ACHN (cell line): ENCODE measurements around the gene CEP95.
"Not testable (repeated sequence)": the region's sequence is repeated elsewhere in the genome, so short reads cannot be mapped to it uniquely, and the experiment has no call there.

Experiments
- DNase-seq: peaks from one replicate; pipeline ENCODE4 v3.0.0-alpha.2; 2015
- in situ Hi-C: cut with HindIII; loops from 2 replicates; pipeline ENCODE4 v1.10.0; 2017; ENCODE audit warnings: low sequenced_read_pairs, low pct_ligation_motif_present, low pct_unique_long_range_greater_than_20kb

The CEP95 gene

DNA sequence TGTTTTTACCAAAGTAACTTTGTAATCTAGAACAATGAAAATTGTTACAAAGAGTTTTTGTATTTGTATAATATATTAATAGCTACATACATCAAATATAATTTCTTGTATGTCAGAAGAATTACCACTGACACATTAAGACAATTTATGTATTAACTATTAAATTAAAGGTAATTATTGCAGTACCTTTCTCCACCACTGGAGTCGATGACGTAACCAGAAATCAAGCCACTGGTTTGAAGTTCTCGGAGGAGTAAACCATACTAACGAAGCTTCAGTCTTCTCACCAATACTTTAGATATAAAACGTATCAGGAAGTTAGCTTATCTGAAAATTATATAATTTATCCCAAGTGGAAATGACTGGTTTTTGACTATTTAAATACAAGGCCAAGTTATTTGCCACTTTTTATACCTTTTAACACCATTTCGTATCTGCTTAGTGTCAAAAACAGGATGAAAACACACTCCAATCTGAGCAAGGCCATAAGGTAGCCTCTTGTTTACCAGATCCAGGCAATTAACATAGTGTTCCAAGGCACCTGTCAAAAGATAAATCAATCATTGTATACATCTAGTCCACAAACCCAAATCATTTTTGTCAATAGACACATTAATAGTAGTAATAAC is 14.2 kb upstream of the CEP95 start:
- DNase-seq, result peak; percentile 44
- in situ Hi-C loops, result no loop called here

DNA sequence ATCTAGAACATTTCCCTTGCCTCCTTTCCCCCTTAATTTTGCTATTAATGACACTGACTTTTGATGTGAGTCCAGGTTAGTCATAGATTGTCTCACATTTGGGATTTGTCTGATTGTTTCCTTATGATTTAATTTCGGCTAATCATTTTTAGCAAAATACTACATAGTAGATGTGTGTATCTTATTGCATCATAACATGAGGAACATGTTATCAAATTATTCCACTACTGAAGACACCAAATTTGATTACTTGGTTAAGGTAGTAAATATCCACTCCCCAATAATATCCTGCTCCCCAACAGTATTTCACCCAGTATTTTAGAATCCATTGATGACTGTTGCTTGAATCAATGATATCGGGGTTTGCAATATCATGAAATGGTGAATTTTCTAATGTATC is 12.7 kb upstream of the CEP95 start:
- DNase-seq, result no peak
- in situ Hi-C loops, result no loop called here

DNA sequence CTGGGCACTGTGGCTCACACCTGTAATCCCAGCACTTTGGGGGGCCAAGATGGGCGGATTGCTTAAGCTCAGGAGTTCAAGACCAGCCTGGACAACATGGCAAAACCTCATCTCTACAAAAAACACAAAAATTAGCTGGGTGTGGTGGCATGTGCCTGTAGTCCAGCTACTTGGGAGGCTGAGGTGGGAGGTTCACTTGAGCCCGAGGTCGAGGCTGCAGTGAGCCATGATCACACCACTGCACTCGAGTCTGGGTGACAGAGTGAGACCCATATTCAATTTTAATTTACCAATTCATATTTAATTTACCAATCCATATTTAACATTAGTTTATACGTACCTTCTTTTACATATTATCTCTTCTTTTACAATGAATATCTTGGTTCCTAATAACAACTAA is 11.5 kb upstream of the CEP95 start:
- DNase-seq, result not testable (repeated sequence)

DNA sequence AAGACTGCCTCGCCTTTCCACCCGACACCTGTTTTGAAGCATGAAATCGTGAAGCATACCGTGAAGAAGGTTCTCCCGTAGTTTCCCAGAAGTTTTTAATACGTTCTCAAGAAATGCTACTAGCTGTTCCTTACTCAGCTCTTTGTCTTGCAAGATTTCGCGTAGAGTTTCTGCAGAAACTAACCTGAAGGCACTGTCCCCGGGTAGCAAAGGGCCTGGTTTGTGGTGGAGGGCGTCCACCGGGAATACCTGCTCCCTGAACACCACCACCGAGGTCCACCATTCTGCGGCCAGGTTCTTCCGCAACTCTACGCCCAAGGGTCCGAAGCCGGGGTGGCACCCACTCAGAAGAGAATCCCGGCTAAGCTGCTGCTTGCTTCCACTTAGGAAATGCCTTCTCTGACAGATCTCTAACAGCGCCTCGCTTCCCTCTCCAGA is 10.4 kb upstream of the CEP95 start:
- DNase-seq, result peak; percentile 25
- in situ Hi-C loops, result no loop called here

More for the DNA sequence above, 11.5 kb upstream of the CEP95 start:
- in situ Hi-C loops, result not testable (repeated sequence)

GRCh38 chr17:64496786-64497564 is 9.8 kb upstream of the CEP95 start, which contains the start of gene POLG2:
Gene POLG2 (minus strand): TSS chr17:64497054. CDS start chr17:64496968, 86 bp downstream.
- in situ Hi-C loops, result no loop called here
- DNase-seq, result peak; percentile 96

DNA sequence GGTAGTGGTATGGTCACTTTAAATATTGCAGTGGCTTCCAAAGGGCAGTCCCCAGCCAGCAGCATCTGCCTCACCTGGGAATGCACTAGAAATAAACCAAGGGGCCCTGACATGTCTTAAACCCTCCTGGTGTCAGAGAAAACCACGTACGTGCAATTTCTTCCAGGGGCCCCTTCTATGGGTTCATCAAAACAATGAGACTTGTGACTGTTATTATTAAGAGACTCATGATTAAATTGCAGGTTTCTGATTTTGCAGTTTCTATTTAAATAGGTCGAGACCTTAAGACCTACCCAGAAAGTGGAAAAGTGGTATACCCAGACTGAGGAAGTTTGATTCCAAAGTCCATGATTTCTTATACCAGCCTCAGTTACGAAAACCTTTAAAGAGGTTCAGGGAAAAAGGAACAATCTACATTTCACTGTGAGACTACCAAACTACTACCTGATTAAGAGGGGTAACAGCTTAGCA is 9.2 kb upstream of the CEP95 start:
- no peak for DNase-seq
- in situ Hi-C loops, result no loop called here

DNA sequence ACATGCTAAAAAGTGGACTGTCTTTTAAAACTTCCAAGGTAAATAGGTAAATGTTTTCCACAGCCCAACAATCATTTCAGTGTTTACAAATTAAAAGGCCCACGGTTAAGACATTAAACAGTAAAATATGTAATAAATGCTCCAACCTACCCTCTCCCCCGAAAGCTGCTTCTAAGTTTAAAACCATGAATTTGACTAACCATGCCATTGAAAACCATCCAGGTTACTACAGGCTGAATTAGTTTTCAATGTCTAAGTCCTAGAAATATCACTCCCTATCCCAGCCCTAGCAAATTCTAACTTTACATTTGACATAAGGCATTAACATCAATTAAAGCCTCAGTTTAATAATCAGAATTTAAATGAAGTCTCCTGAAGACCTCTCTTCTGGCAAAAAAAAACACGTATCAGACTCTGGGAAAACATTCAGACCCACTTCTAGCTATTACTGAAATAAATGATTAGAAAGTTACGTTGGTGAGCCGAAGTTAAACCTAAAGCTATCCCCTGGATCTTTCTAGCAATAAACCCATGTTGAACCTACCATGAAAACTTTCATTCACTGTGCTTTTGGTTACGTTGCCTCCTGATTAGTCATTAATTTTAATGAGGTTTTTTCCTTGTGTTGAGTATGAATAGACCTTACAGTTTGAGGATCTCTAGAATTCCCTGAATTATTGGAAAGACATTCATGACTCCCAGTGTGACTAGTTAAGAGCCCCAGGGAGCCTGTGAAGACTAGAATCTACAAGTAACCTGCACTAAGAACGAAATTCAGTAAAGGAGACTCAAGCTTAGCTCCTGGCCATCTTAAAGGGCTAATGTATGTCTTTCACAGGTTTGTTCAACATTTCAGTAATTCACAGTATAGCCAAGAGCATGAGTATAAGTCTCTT is 8.2 kb upstream of the CEP95 start:
- in situ Hi-C loops, result no loop called here
- peak; percentile 38 for DNase-seq

DNA sequence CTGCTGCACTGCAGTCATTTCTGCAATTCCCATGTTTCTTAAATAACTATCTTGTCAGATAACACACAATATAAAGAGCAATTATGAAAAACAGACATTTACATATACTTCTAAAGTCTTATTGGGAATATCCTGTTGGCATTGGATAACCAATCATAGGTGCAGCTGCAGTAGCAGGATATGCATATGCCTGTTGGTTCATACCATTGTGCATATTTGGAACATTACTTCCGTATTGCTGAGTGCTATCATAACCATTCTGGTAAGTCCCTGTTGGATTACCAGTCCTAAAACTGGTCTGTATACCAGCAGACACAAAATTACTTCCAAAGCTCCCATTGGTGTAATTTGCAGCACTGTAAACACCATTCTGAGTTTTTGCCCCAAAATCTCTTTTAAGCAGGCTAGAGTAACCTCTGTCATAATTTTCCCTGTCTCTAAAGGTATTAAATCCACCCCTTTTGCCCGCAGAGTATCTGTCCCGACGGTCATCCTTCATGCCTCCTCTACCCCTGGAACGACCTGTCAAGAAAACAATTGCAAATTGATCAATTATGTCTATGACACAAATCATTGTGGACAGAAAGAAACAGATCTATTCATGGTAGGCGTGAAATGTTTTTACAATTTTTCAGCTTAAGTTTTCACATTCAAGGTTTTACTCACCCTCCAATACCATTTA is 6.8 kb upstream of the CEP95 start:
- in situ Hi-C loops, result no loop called here
- DNase-seq, result peak; percentile 34

DNA sequence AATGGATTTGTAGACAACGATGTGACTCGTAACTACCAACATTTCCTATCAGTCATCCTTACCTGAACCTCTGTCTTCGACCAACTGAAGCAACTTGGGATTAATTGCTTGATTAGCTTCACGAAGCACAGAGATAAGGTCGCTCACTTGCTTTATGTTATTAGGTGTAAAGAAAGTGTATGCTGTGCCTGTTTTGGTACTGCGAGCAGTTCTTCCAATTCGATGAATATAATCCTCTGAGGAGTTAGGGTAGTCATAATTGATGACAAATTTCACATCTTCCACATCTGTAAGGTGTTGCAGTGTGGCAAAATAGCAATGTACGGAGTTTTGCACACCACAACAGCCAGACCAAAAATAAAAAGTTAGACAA is 6.3 kb upstream of the CEP95 start:
- in situ Hi-C loops, result no loop called here
- DNase-seq, result no peak

- DNase-seq, result peak; percentile 21
- in situ Hi-C loops, result no loop called here
These were observed 5.7 kb upstream of the CEP95 start for GRCh38 chr17:64500862-64501765.

DNA sequence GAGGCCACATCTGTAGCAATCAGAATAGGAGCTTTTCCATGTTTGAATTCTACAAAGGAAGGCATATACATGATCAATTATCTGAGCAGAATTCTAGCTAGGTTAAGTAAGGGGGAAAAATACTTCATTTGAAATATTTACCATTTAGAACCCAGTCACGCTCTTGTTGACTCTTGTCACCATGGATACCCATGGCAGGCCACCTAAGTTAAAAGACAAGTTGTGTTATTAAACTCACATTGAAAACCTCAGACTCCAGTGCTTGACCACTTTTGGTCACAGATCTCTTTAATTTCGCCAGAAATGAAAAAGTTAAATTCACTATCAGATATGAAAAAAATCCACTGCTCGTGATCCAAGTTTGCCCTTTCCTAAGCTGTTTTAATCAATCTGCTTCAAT is 4.8 kb upstream of the CEP95 start:
- in situ Hi-C loops, result no loop called here
- DNase-seq, result no peak

DNA sequence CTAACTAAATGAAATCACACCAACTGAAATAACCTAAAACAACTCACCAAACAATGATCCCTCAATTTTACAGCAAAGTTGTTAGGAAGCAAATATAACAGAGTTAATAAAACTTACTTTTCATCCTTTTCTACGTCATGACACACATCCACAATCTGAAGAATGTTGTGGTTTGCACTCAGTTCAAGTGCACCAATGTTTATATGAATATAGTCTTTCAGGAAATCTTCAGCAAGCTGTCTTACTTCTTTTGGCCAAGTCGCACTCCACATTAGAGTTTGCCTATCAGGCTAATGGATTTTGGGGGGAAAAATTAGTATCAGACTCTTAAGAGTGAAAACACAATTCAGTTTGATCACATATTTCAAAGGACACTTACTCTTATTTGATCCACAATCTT is 4.0 kb upstream of the CEP95 start:
- in situ Hi-C loops, result no loop called here
- no peak for DNase-seq

DNA sequence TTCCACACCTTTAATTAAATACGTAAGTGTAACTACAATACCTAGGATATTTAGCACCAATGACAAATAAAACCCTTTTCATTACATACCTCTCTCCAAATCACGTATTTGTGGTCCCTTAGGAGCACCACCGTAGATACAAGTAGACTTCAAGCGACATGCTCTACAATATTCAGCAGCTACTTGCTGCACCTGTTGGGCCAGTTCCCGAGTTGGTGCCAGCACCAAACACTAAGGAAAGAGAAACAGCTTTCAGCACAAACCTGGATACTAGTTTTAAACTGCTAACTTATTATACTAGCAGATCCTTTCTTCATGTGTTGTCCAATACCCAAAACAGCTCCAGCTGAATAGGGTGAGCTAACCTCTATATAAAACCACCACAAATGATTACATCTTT is 3.4 kb upstream of the CEP95 start:
- in situ Hi-C loops, result no loop called here
- DNase-seq, result no peak

- in situ Hi-C loops, result no loop called here
- DNase-seq, result no peak
These were observed 2.7 kb upstream of the CEP95 start for GRCh38 chr17:64503821-64504768.

DNA sequence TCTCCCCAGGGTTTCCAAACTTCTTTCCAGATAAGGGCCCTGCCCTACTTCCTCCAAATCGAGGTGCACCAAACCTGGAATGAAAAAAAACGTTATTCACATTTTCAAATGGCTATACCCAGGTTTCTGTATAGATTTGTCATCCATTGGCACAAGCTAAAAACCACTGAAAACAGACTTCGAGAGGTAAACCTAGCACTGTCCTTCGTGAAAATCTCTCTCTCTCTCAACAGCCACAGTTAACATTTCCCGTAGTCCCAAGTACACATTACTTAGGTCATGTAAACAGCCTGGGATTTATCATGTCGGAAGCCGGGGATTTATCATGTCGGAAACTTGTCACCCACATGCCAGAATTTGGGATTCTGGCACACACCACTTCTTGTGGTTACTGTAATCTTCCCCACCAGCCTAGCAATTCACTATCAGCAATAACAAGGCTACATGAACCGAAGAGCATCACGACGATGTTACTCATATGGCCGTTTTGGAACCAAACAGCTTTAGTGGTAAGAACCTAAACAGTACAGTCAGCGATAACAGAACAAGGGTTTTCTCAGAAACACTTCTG is 1.9 kb upstream of the CEP95 start:
- peak; percentile 42 for DNase-seq
- in situ Hi-C loops, result no loop called here
